ENCODE measurements around the gene OAS2.
A peak's percentile ranks its signal among the peaks of the same experiment; 100 is the strongest.
"Not testable (repeated sequence)": the region's sequence is repeated elsewhere in the genome, so short reads cannot be mapped to it uniquely, and the experiment has no call there.

OAS2 gene

GRCh38 chr12:112950701-112951100, 27.6 kb upstream of the OAS2 start:
- DNase-seq (ENCODE audit: low spot score): no peak

GRCh38 chr12:112957125-112957524, 21.2 kb upstream of the OAS2 start:
- DNase-seq (ENCODE audit: low spot score): not testable (repeated sequence)

DNA sequence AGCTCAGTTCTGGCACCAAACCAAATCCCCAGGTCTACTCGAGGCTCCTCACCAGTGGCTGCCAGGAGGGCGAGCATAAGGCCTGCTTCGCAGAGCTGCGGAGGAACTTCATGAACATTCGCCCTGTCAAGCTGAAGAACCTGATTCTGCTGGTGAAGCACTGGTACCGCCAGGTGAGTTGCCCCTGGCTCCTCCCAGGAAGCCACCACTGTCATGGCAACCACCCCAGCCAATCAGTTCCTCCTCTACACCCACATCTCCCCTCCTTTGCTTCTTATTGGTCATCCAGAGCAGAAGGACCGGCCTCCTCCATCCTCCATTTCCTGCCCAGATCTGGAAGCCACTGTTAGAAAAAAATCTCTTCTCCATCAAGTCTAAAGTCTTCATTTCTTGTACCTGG, 17.2 kb upstream of the OAS2 start:
- DNase-seq (ENCODE audit: low spot score): no peak

DNA sequence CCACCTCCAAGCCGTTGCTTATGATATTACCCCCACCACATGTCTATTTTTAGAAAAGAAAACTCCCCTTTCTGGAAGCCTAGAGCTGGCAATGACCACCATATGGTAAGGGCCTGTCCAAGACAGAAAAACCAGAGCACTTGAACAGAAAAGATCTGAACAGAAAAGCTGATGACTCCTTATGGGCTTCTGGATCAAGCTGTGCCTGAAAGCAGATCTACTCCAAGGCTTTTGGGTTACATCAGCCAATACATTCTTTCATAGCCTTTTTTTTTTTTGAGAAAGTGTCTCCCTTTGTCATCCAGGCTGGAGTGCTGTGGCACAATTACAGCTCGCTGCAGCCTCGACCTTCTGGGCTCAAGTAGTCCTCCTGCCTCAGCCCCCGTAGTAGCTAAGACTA, 16.8 kb upstream of the OAS2 start:
- DNase-seq (ENCODE audit: low spot score): no peak

- no peak for DNase-seq (ENCODE audit: low spot score)
These were observed 15.8 kb upstream of the OAS2 start for GRCh38 chr12:112962561-112962960.

DNA sequence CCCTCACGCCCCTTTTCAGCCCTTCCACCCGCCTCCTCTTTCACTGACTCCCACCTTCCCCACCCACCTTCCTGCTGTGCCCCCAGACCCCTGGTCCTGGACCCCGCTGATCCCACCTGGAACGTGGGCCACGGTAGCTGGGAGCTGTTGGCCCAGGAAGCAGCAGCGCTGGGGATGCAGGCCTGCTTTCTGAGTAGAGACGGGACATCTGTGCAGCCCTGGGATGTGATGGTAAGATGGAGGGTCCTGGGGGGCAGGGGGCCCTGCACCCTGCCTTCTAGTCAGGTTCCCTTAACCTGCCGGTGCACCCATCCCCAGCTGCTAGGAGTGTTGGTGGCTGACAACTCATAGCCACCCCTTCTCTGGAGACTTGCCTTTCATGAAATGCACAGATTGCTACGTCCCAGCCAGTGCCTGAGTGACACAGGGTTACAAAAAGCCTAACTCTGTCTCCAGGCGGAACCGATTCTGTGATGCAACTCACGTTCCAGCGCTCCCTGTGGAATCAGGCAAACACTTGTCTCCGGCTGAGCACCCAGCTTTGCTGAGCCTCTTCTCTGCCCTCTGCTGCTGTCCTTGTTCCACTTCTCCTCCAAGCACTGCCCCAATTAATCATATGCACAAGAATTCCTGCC, 15.0 kb upstream of the OAS2 start:
- no peak for DNase-seq (ENCODE audit: low spot score)

- DNase-seq (ENCODE audit: low spot score): no peak
These were observed 14.2 kb upstream of the OAS2 start for GRCh38 chr12:112964067-112964670.

DNA sequence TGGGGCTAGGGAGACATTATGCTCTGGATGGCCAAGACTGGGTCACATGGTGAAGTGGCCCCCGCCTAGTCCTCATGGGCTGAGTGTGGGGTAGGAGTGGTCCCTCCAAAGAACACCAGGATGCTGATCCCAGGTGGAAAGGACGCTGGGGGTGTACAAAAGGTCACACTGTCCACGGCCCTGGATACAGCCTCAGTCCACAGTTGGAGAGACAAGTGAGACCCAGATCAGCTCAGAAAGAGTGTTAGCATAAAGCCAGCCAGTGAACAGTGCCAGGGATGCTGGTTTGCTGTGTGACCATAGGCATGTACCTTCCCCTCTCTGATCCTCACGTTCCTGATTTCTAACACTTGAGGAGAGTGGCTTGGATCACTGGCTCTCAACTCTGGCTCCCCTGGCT, 13.4 kb upstream of the OAS2 start:
- no peak for DNase-seq (ENCODE audit: low spot score)

DNA sequence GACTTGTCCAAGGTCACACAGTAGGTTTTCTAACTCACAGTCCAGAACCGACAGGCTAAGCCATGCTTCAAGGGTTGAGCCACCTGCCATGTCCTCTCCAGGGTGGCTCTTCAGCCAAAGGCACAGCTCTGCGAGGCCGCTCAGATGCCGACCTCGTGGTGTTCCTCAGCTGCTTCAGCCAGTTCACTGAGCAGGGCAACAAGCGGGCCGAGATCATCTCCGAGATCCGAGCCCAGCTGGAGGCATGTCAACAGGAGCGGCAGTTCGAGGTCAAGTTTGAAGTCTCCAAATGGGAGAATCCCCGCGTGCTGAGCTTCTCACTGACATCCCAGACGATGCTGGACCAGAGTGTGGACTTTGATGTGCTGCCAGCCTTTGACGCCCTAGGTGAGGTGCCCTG, 12.7 kb upstream of the OAS2 start:
- no peak for DNase-seq (ENCODE audit: low spot score)

DNA sequence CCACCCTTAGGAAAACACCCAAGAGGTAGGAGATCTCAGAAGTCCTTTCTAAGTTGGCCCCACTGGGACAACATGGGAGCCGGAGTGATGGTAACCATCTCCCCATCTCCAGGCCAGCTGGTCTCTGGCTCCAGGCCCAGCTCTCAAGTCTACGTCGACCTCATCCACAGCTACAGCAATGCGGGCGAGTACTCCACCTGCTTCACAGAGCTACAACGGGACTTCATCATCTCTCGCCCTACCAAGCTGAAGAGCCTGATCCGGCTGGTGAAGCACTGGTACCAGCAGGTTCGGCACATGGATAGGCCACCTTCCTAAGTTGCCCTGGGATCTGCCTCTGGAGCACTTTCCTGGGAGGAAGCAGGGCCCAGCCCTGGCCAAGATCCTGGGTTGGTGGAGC, 11.0 kb upstream of the OAS2 start:
- no peak for DNase-seq (ENCODE audit: low spot score)

DNA sequence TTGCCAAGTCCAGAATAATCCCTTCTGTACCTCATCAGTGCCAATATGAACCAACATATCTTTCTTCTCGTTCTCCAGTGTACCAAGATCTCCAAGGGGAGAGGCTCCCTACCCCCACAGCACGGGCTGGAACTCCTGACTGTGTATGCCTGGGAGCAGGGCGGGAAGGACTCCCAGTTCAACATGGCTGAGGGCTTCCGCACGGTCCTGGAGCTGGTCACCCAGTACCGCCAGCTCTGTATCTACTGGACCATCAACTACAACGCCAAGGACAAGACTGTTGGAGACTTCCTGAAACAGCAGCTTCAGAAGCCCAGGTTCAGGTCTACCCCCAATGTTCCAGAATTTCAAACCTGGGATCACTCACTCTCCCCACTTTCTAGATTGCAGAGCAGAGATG, 10.5 kb upstream of the OAS2 start:
- no peak for DNase-seq (ENCODE audit: low spot score)

DNA sequence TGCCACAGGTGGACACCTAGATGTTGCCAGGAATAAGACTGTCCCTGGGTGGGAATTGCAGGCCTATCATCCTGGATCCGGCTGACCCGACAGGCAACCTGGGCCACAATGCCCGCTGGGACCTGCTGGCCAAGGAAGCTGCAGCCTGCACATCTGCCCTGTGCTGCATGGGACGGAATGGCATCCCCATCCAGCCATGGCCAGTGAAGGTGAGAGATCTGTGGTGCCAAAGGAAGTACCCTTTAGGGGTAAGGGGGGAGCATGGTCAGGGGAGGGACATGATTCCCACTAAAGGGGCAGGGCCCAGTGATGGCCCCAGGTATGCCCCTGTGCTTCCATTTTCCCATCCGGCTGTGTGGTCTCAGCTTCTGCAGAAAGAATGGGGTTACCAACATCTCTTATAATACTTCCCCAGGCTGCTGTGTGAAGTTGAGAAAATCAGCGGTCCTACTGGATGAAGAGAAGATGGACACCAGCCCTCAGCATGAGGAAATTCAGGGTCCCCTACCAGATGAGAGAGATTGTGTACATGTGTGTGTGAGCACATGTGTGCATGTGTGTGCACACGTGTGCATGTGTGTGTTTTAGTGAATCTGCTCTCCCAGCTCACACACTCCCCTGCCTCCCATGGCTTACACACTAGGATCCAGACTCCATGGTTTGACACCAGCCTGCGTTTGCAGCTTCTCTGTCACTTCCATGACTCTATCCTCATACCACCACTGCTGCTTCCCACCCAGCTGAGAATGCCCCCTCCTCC, 8.6 kb upstream of the OAS2 start:
- no peak for DNase-seq (ENCODE audit: low spot score)

GRCh38 chr12:112970391-112970790, 7.9 kb upstream of the OAS2 start:
- no peak for DNase-seq (ENCODE audit: low spot score)

GRCh38 chr12:112971248-112971647, 7.1 kb upstream of the OAS2 start:
- DNase-seq (ENCODE audit: low spot score): no peak

- DNase-seq (ENCODE audit: low spot score): no peak
These were observed 5.1 kb upstream of the OAS2 start for GRCh38 chr12:112973011-112973735.

GRCh38 chr12:112973818-112974231, 4.5 kb upstream of the OAS2 start:
- no peak for DNase-seq (ENCODE audit: low spot score)

DNA sequence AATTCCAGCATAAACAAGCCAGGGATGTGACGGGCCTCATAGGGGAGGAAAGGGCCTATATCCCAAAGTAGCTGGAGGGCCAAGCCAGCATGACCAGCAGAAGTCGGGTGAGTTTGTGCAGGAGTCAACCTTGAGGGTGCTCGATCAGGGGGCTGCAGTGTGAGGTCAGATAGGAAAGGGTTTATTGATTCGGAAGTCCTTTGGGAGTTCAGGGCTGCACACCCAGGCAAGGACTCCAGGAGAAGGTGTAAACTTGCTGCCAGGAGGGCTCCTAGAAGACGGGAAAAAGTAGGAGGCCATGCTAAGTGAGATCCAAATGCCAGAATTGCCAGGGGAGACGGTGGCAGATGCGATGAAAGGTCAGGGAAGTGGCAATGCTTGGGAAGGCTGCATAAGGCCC, 3.4 kb upstream of the OAS2 start:
- DNase-seq (ENCODE audit: low spot score): no peak

DNA sequence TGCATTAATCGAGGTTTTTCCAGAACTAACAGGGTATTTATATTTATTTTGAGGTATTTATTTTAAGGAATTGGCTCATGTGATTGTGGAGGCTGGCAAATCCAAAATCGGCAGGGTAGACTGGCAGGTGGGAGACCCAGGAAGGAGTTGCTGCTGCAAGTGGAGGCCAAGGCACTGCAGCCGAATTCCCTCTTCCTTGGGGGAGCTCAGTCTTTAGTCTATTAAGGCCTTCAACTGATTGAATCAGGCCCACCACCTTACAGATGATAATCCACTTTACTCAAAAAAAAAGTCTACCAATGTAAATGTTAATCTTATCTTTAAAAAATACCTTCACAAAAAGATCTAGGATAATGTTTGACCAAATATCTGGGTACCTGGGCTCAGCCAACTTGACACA, 1.2 kb upstream of the OAS2 start:
- no peak for DNase-seq (ENCODE audit: low spot score)

GRCh38 chr12:112977641-112978040, 678 bp upstream of the OAS2 start:
- no peak for DNase-seq (ENCODE audit: low spot score)

GRCh38 chr12:112979041-112979680, 842 bp downstream of the OAS2 start:
- DNase-seq (ENCODE audit: low spot score): peak; percentile 56

GRCh38 chr12:112980491-112981158, 2.3 kb downstream of the OAS2 start:
- peak; percentile 34 for DNase-seq (ENCODE audit: low spot score)

All from CD4-positive, alpha-beta T cell treated with Interleukin-6 at 100 ng/mL for 8 hours (primary cell).